ENCODE data around the gene RPH3AL.

DNA sequence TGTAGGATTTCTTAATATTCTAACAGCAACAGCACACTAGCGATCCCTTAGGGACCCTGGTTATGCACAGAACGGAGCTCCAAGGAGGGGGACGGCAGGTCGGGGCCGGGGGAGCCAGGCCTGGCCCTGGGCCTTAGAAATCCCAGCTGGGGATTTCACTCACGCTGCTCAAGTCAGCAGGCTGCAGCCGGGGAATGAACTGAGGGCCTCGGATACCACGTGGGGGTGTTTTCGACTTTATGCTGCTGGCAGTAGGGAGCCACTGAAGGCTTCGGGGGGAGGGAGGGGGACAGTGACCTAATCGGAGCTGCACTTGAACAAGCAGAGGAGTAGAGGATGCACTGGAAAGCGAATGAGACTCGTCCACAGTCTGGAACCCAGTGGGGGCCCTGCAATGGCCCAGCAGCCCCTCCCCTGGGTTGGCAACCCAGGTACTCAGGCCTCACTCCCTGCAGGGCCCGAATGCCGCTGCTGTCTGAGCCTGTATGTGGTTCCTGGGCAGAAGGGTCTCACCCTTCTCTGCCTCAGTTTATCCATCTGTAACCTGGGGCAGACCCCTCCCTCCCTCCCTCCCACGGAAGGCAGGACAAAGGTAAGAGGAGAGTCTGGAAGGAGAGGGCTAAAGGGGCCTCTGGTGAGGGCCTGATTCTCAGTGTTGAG lies 53.7 kb downstream of the RPH3AL start:
- TF ChIP-seq, protein P1, sequence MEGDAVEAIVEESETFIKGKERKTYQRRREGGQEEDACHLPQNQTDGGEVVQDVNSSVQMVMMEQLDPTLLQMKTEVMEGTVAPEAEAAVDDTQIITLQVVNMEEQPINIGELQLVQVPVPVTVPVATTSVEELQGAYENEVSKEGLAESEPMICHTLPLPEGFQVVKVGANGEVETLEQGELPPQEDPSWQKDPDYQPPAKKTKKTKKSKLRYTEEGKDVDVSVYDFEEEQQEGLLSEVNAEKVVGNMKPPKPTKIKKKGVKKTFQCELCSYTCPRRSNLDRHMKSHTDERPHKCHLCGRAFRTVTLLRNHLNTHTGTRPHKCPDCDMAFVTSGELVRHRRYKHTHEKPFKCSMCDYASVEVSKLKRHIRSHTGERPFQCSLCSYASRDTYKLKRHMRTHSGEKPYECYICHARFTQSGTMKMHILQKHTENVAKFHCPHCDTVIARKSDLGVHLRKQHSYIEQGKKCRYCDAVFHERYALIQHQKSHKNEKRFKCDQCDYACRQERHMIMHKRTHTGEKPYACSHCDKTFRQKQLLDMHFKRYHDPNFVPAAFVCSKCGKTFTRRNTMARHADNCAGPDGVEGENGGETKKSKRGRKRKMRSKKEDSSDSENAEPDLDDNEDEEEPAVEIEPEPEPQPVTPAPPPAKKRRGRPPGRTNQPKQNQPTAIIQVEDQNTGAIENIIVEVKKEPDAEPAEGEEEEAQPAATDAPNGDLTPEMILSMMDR (IDR thresholded peaks at IDR 0.05): no peak
- no peak for TF ChIP-seq POLR2A (IDR thresholded peaks at IDR 0.05)
